IMR-90 (cell line): Measurements from ENCODE around the gene ZNF385D.

Source experiments
- BHLHE40 ChIP-seq: fragments of 150-350 bp; IDR thresholded peaks from 2 replicates; pipeline ENCODE4 v1.6.1; 2016; ENCODE audit warnings: mild to moderate bottlenecking, low read depth, low read length
- CTCF ChIP-seq: conservative IDR thresholded peaks from 2 replicates; pipeline ENCODE4 v1.5.1; 2012; ENCODE audit warnings: mild to moderate bottlenecking, low read depth, low read length, improper control_type of control experiment
- MAZ ChIP-seq: IDR thresholded peaks from 2 replicates; pipeline ENCODE4 v1.6.1; 2012; ENCODE audit warnings: low read depth, mild to moderate bottlenecking, low read length, improper control_type of control experiment, moderate library complexity, borderline replicate concordance
- POLR2A ChIP-seq: IDR thresholded peaks from 2 replicates; pipeline ENCODE4 v1.6.1; 2012; ENCODE audit warnings: mild to moderate bottlenecking, low read depth, low read length
- RCOR1 ChIP-seq: IDR thresholded peaks from 2 replicates; pipeline ENCODE4 v1.6.1; 2012; ENCODE audit warnings: mild to moderate bottlenecking, low read length, improper control_type of control experiment; ENCODE audit not compliant: insufficient replicate concordance
- SMC3 ChIP-seq: fragments of 150-350 bp; IDR thresholded peaks from 2 replicates; pipeline ENCODE4 v1.6.1; 2016; ENCODE audit warnings: low read depth, mild to moderate bottlenecking, antibody characterized with exemption, low read length, moderate library complexity

GRCh38 chr3:21500834-21501233 lies 250.2 kb downstream of the ZNF385D start:
- no peak for TF ChIP-seq CTCF
- no peak for TF ChIP-seq SMC3
- no peak for TF ChIP-seq BHLHE40
- no peak for TF ChIP-seq RCOR1
- TF ChIP-seq POLR2A, result no peak
- no peak for TF ChIP-seq MAZ
